ENCODE measurements around the gene CDK7. TPM values are rescaled to one million over a fixed set of nuclear protein-coding genes. Genes with fewer than 3 reads are reported as not detected.

Gene CDK7
- total RNA-seq = 33.6 and 45.8 TPM in 2 replicates

DNA sequence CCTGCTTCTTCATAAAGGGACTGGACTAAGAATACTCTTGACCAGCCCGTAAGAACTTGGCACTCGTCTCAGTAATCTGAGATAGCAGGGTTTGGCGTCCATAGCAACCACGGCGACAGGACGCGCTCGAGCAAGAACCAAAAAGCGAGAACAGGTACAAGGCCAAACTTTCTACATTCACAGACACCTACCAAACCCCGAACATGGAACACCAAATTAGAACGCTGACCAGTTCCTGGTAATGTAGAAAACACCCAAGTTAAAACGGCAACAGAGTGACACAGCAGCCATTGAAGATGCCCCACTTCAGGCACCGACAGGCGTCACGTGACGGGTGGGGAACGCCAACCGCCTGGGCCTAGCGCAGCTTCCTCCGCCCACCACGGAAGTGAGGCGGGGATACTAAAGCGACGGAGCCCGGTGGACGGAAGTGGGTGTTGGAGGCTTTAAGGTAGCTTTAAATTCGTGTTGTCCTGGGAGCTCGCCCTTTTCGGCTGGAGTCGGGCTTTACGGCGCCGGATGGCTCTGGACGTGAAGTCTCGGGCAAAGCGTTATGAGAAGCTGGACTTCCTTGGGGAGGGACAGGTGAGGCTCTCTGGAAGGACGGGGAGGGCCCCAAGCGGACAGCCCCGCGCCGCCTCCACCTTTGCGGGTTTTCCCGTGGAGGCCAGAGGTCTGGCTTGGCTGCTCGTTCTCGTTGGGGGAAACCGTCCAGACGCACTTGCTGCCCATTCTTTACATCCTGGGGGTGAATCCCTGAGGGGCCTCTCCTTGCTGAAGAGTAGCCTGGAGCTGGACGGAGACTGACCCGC lies at the start of gene CDK7:
Gene CDK7 (plus strand): TSS at position 430 of the 812 bp plus-strand sequence. CDS start 90 bp downstream, at position 520.

DNA sequence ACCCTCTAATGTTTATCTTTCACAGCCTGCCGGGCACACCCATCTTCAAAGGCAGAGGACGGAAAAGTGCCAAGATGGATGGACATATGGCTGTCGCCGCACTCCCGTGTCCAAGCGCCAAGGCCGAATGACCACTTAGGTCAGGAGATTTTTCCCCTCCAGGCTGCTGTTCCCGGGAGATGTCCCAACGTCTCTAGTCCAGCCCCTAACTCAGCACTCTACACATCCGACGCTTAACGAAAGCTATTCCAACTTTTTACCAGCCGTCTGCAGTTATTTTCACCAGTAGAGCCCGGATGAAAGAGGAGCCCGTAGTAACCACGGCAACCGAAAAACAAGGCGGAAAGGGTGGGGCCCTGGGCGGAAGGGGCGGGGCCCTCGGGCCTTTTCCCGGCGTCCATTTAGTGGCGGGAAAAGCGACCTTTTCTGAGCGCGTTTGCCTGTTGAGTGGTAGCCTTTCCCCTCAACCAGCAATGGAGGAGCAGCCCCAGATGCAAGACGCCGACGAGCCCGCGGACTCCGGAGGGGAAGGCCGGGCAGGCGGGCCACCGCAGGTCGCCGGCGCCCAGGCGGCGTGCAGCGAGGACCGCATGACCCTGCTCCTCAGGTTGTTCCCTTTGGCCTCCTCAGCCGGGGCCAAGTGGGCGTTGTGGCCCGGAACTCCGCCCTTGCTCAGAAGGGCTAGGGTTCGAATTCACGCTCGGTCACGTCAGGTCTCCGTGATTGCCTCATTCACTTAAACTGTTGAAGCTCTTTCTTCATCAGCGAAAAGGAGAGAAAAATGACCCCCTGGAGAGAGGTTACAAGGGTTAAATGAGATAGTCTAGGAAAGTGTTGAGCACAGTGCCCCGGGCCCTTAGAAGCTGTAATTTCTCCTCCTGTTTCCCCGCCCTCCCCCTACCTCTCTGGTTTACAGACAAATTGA lies 45.3 kb upstream of the CDK7 start, which contains the start of gene CENPH:
Gene CENPH (plus strand): TSS at position 422 of the 925 bp plus-strand sequence. CDS start 52 bp downstream, at position 474.

Other genes with a start within 250 kb of the CDK7 start
- gene SLC30A5, start 140.9 kb upstream of the CDK7 start, total RNA-seq = 49.3 and 59.9 TPM in 2 replicates
- gene CCNB1, start 67.7 kb upstream of the CDK7 start, total RNA-seq = 59.7 and 119 TPM in 2 replicates
- gene CENPH, start 45.3 kb upstream of the CDK7 start, total RNA-seq = 19.5 and 32.6 TPM in 2 replicates
- gene CCDC125, start 97.9 kb downstream of the CDK7 start, total RNA-seq = 2.6 and 5.4 TPM in 2 replicates
- 19.1 and 23.8 TPM in 2 replicates for gene AK6, start 134.6 kb downstream of the CDK7 start, total RNA-seq
- gene TAF9, start 134.6 kb downstream of the CDK7 start, total RNA-seq = 50.5 and 65.2 TPM in 2 replicates
- 14.0 and 14.1 TPM in 2 replicates for gene RAD17, start 134.9 kb downstream of the CDK7 start, total RNA-seq
- 0.88 and 2.5 TPM in 2 replicates for gene MARVELD2, start 180.2 kb downstream of the CDK7 start, total RNA-seq

Measured in epithelial cell of alveolus of lung (primary cell).